GM23338 (cell line): ENCODE measurements around the gene DSCAML1.

Experiments used
- CREB1 ChIP-seq: fragments of 250-450 bp; sonication (Bioruptor Pico); IDR thresholded peaks from 2 replicates; pipeline ENCODE4 v1.5.0; 2020; ENCODE audit warnings: low read depth, mild to moderate bottlenecking, moderate library complexity
- EZH2 ChIP-seq: fragments of 200-600 bp; sonication (generic); IDR thresholded peaks from one replicate; pipeline ENCODE4 v1.8.0; 2017; ENCODE audit warnings: antibody characterized with exemption, mild to moderate bottlenecking, low read depth; ENCODE audit not compliant: unreplicated experiment
- POLR2AphosphoS5 ChIP-seq: IDR thresholded peaks from 2 replicates; pipeline ENCODE4 v1.6.1; 2016; ENCODE audit warnings: antibody characterized with exemption, low read depth
- TF ChIP-seq, protein P1 (sequence below), 2 experiments: fragments of 200-600 bp in 1 of 2; sonication (generic) in 1 of 2; conservative IDR thresholded peaks; 2 replicates each; pipeline versions ENCODE4 v1.5.1 to v1.6.1; 2016 to 2017; ENCODE audit warnings: antibody characterized with exemption in 2 of 2, low read depth in 2 of 2, mild to moderate bottlenecking in 2 of 2, moderate library complexity in 1 of 2
- TF ChIP-seq, protein P2 (sequence below): IDR thresholded peaks from one replicate; pipeline ENCODE4 v1.6.1; 2018; ENCODE audit warnings: antibody characterized with exemption; ENCODE audit not compliant: unreplicated experiment

DNA sequence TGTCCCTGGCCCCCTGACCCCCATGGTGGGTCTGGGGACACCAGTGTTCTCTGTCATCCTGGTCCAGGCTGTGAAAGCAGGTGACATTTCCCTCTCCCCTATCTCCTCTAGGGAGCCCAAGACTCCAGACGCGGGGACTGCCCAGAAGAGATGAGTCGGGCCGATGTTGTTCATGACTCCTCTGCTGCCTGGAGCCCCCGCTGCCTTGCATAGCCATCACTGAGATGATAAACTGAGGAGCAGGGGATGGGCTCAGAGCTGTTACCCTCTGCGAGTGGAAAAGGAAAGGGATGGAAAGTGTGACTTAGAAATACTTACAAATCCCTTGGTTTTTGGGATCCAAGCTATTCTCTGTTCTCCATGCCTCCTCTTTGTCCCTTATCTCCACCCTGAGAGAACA, 209.6 kb downstream of the DSCAML1 start:
- TF ChIP-seq, protein P1, sequence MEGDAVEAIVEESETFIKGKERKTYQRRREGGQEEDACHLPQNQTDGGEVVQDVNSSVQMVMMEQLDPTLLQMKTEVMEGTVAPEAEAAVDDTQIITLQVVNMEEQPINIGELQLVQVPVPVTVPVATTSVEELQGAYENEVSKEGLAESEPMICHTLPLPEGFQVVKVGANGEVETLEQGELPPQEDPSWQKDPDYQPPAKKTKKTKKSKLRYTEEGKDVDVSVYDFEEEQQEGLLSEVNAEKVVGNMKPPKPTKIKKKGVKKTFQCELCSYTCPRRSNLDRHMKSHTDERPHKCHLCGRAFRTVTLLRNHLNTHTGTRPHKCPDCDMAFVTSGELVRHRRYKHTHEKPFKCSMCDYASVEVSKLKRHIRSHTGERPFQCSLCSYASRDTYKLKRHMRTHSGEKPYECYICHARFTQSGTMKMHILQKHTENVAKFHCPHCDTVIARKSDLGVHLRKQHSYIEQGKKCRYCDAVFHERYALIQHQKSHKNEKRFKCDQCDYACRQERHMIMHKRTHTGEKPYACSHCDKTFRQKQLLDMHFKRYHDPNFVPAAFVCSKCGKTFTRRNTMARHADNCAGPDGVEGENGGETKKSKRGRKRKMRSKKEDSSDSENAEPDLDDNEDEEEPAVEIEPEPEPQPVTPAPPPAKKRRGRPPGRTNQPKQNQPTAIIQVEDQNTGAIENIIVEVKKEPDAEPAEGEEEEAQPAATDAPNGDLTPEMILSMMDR (conservative IDR thresholded peaks at IDR 0.05; ENCODE audit: low read depth in 2 of 2): no peak
- TF ChIP-seq CREB1 (CRISPR knock-in tag) (no peak), EZH2 (no peak), POLR2AphosphoS5 (no peak)
- TF ChIP-seq, protein P2, sequence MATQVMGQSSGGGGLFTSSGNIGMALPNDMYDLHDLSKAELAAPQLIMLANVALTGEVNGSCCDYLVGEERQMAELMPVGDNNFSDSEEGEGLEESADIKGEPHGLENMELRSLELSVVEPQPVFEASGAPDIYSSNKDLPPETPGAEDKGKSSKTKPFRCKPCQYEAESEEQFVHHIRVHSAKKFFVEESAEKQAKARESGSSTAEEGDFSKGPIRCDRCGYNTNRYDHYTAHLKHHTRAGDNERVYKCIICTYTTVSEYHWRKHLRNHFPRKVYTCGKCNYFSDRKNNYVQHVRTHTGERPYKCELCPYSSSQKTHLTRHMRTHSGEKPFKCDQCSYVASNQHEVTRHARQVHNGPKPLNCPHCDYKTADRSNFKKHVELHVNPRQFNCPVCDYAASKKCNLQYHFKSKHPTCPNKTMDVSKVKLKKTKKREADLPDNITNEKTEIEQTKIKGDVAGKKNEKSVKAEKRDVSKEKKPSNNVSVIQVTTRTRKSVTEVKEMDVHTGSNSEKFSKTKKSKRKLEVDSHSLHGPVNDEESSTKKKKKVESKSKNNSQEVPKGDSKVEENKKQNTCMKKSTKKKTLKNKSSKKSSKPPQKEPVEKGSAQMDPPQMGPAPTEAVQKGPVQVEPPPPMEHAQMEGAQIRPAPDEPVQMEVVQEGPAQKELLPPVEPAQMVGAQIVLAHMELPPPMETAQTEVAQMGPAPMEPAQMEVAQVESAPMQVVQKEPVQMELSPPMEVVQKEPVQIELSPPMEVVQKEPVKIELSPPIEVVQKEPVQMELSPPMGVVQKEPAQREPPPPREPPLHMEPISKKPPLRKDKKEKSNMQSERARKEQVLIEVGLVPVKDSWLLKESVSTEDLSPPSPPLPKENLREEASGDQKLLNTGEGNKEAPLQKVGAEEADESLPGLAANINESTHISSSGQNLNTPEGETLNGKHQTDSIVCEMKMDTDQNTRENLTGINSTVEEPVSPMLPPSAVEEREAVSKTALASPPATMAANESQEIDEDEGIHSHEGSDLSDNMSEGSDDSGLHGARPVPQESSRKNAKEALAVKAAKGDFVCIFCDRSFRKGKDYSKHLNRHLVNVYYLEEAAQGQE: no peak
